Neural cell (in vitro differentiated cells): Measurements from ENCODE around the gene NCKAP5L.

Source experiments
- CTCF ChIP-seq: fragments of 450-650 bp; IDR thresholded peaks from 2 replicates; pipeline ENCODE4 v1.5.1; 2014; ENCODE audit warnings: antibody characterized with exemption, mild to moderate bottlenecking, moderate library complexity; ENCODE audit not compliant: poor library complexity, severe bottlenecking
- EP300 ChIP-seq: fragments of 450-650 bp; conservative IDR thresholded peaks from 2 replicates; pipeline ENCODE4 v1.6.1; 2014; ENCODE audit warnings: antibody characterized with exemption, mild to moderate bottlenecking, moderate library complexity; ENCODE audit not compliant: poor library complexity, severe bottlenecking
- EZH2 ChIP-seq: fragments of 200-600, 300-800 bp; shearing (Covaris generic), sonication (generic); IDR thresholded peaks from 2 replicates; pipeline ENCODE4 v1.6.1; 2014; ENCODE audit warnings: antibody characterized with exemption, low read length, borderline replicate concordance, mild to moderate bottlenecking; ENCODE audit not compliant: insufficient read depth, poor library complexity, severe bottlenecking
- MXI1 ChIP-seq: fragments of 450-650 bp; conservative IDR thresholded peaks from 2 replicates; pipeline ENCODE4 v1.6.1; 2014; ENCODE audit warnings: antibody characterized with exemption, mild to moderate bottlenecking; ENCODE audit not compliant: poor library complexity, severe bottlenecking
- POLR2AphosphoS5 ChIP-seq: IDR thresholded peaks from 2 replicates; pipeline ENCODE4 v1.6.1; 2012
- RAD21 ChIP-seq: fragments of 450-650 bp; conservative IDR thresholded peaks from 2 replicates; pipeline ENCODE4 v1.6.1; 2014; ENCODE audit warnings: antibody characterized with exemption, mild to moderate bottlenecking, moderate library complexity
- REST ChIP-seq: IDR thresholded peaks from 2 replicates; pipeline ENCODE4 v1.6.1; 2012; ENCODE audit warnings: borderline replicate concordance
- TAF1 ChIP-seq: IDR thresholded peaks from 2 replicates; pipeline ENCODE4 v1.6.1; 2012; ENCODE audit warnings: low read depth

- TF ChIP-seq POLR2AphosphoS5 (no peak), REST (no peak), CTCF (no peak), MXI1 (no peak), EZH2 (no peak), EP300 (no peak), TAF1 (no peak), RAD21 (no peak)
Observed at GRCh38 chr12:49784756-49785409, 43.3 kb downstream of the NCKAP5L start.
